Prostate gland (tissue), 2 donors: ENCODE measurements around the gene SERINC2. TPM values are rescaled to one million over a fixed set of nuclear protein-coding genes. Genes with fewer than 3 reads are reported as not detected.
"Not testable (repeated sequence)": the region's sequence is repeated elsewhere in the genome, so short reads cannot be mapped to it uniquely, and the experiment has no call there.

Experiments used
- DNase-seq: peaks from one replicate; pipeline ENCODE4 v3.0.0-alpha.2; 2019; ENCODE audit warnings: low spot score
- H3K27ac ChIP-seq, 2 donors: fragments of 200-600 bp; sonication (generic); 2 replicates each; pipeline ENCODE4 v1.5.1; 2017 to 2019
- H3K27me3 ChIP-seq: fragments of 200-600 bp; sonication (generic); replicated peaks from 2 replicates; pipeline ENCODE4 v1.5.1; 2019; ENCODE audit not compliant: insufficient read depth
- H3K36me3 ChIP-seq, 2 donors: fragments of 200-600 bp; sonication (generic); 1 replicate in 1 of 2; 2 replicates in 1 of 2; pipeline versions ENCODE4 v1.5.1 to v1.8.1; 2017 to 2019
- H3K4me1 ChIP-seq: fragments of 200-600 bp; sonication (generic); replicated peaks from 2 replicates; pipeline ENCODE4 v1.5.1; 2019
- H3K4me3 ChIP-seq, 2 donors: fragments of 200-600 bp; sonication (generic); 2 replicates each; pipeline ENCODE4 v1.5.1; 2017 to 2019
- H3K9me3 ChIP-seq: fragments of 200-600 bp; sonication (generic); 2 replicates; pipeline ENCODE4 v1.5.1; 2017
- POLR2A ChIP-seq: fragments of 450-650 bp; IDR thresholded peaks from one replicate; pipeline ENCODE4 v1.6.1; 2016; ENCODE audit warnings: antibody characterized with exemption, mild to moderate bottlenecking
- POLR2AphosphoS5 ChIP-seq: sonication (generic); formaldehyde crosslinking; IDR thresholded peaks from one replicate; pipeline ENCODE4 v1.6.1; 2017; ENCODE audit warnings: antibody characterized with exemption
- WGBS: methylation state at CpG from one replicate; pipeline ENCODE4 v1.1.5; 2018; 5-methylcytosine and 5-hydroxymethylcytosine counted together
- intact Hi-C: fragments of 100-400 bp; cut with DNase I; formaldehyde crosslinking; loops from one replicate; pipeline ENCODE4 v1.14.2; 2022
- total RNA-seq, 2 donors: library from RNA; depleted of rRNA; stranded (reverse); fragments of >200 nt; gene quantifications; one replicate each; pipeline ENCODE4 v1.1.0, GENCODE V29; 2016
- TF ChIP-seq, protein P1 (sequence below), 4 experiments: fragments of 200-600 bp in 2 of 4; fragments of 450-650 bp in 2 of 4; sonication (generic) in 2 of 4; IDR thresholded peaks; 1 replicate in 3 of 4; 2 replicates in 1 of 4; pipeline ENCODE4 v1.5.1; 2016 to 2019; ENCODE audit warnings: antibody characterized with exemption in 4 of 4, mild to moderate bottlenecking in 2 of 4, moderate library complexity in 2 of 4

Gene SERINC2
- total RNA-seq, 2 donors from 2014 or later = 76.1 to 110 TPM

DNA sequence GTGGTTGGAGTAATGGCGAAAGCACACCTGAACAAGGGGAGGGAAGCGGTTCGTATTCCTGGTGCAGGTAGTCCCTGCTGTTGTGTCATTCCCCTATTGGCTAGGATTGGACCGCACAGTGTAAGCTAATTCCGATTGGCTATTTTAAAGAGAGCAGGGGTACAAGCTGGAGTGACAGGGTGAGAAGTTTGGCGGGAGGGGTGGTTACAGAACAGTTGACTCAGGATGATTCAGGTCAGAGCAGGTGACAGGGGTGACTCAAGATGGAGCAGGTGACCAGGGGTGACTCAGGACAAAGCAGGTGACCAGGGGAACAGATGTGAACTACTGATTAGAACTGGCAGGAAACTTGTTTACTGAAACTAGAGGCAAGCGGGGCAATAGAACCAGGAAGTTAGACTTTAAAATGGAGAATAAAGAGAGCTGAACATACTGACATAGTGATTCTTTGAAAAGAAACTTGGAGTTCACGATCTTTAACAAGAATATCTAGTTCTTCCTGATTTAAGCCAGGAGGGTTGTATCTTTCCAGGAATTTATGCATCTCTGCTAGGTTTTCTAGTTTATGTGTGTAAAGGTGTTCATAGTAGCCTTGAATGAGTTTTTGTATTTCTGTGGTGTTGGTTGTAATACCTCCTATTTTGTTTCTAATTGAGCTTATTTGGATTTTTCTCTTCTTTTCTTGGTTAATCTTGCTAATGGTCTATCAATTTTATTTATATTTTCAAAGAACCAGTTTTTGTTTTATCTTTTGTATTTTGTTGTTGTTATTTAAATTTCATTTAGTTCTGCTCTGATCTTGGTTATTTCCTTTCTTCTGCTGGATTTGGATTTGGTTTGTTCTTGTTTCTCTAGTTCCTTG lies 58.7 kb downstream of the SERINC2 start:
- H3K4me3 ChIP-seq, H3K9me3 ChIP-seq, intact Hi-C loops, H3K4me1 ChIP-seq, H3K27me3 ChIP-seq, H3K36me3 ChIP-seq: not testable (repeated sequence)
- peak; percentile 58 for TF ChIP-seq POLR2AphosphoS5
- H3K27ac ChIP-seq = peak overlapping the region in 1 of 2 donors; percentile 19
- peak; percentile 59 for DNase-seq
- 71% methylated on average over 8 of the region's 8 CpGs for WGBS

- 92% methylated on average over 4 of the region's 4 CpGs for WGBS
- H3K4me3 ChIP-seq, H3K36me3 ChIP-seq, H3K4me1 ChIP-seq, DNase-seq, intact Hi-C loops, H3K27me3 ChIP-seq, H3K9me3 ChIP-seq: not testable (repeated sequence)
- H3K27ac ChIP-seq = peak overlapping the region in 1 of 2 donors; percentile 19
Measured at GRCh38 chr1:31472314-31472651, 59.3 kb downstream of the SERINC2 start.

DNA sequence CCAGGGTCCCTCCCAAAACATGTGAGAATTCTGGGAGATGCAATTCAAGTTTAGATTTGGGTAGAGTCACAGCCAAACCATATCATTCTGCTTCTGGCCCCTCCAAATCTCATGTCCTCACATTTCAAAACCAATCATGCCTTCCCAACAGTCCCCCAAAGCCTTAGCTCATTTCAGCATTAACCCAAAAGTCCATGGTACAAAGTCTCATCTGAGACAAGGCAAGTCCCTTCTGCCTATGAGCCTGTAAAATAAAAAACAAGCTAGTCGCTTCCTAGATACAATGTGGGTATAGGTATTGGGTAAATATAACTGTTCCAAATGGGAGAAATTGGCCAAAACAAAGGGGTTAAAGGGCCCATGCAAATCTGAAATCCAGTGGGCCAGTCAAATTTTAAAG lies 59.7 kb downstream of the SERINC2 start:
- WGBS = 100% methylated on average over 1 of the region's 1 CpG

GRCh38 chr1:31473508-31473907 lies 60.5 kb downstream of the SERINC2 start:
- H3K9me3 ChIP-seq, H3K4me3 ChIP-seq, intact Hi-C loops, DNase-seq, H3K4me1 ChIP-seq, H3K36me3 ChIP-seq, H3K27ac ChIP-seq, H3K27me3 ChIP-seq: not testable (repeated sequence)

More for the DNA sequence above, 59.7 kb downstream of the SERINC2 start:
- H3K4me1 ChIP-seq, H3K27me3 ChIP-seq, H3K36me3 ChIP-seq, intact Hi-C loops, H3K9me3 ChIP-seq, H3K4me3 ChIP-seq, H3K27ac ChIP-seq, DNase-seq: not testable (repeated sequence)

GRCh38 chr1:31474567-31474966 lies 61.6 kb downstream of the SERINC2 start:
- H3K4me1 ChIP-seq, intact Hi-C loops, H3K36me3 ChIP-seq, H3K9me3 ChIP-seq, H3K27me3 ChIP-seq, H3K27ac ChIP-seq, H3K4me3 ChIP-seq, DNase-seq: not testable (repeated sequence)
- 86% methylated on average over 7 of the region's 7 CpGs for WGBS

DNA sequence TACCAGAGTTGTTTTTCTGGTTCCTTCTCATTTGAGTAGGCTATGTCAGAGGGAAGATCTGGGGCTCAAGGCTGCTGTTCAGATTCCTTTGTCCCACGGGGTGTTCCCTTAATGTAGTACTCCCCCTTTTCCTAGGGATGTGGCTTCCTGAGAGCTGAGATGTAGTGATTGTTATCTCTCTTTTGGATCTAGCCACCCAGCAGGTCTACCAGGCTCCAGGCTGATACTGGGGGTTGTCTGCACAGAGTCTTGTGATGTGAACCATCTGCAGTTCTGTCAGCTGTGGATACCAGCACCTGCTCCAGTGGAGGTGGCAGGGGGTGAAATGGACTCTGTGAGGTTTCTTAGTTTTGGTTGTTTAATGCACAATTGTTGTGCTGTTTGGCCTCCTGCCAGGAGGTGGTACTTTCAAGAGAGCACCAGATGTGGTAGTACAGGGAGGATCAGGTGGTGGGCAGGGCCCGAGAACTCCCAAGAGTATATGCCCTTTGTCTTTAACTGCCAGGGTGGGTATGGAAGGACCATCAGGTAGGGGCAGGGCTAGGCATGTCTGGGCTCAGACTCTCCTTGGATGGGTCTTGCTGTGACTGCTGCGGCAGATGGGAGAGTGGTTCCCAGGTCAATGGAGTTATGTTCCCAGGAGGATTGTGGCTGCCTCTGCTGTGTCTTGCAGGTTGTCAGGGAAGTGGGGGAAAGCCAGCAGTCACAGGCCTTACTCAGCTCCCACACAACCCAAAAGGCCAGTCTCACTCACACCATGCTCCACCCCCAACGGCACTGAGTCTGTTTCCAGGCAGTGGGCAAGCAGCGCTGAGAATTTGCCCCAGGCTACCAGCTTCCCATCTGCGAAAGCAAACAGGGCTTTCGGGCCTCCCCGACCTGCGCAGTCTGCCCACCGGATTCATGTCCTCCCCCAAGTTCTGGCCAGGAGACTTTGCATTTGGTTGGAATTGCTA lies 64.2 kb downstream of the SERINC2 start:
- TF ChIP-seq, protein P1, sequence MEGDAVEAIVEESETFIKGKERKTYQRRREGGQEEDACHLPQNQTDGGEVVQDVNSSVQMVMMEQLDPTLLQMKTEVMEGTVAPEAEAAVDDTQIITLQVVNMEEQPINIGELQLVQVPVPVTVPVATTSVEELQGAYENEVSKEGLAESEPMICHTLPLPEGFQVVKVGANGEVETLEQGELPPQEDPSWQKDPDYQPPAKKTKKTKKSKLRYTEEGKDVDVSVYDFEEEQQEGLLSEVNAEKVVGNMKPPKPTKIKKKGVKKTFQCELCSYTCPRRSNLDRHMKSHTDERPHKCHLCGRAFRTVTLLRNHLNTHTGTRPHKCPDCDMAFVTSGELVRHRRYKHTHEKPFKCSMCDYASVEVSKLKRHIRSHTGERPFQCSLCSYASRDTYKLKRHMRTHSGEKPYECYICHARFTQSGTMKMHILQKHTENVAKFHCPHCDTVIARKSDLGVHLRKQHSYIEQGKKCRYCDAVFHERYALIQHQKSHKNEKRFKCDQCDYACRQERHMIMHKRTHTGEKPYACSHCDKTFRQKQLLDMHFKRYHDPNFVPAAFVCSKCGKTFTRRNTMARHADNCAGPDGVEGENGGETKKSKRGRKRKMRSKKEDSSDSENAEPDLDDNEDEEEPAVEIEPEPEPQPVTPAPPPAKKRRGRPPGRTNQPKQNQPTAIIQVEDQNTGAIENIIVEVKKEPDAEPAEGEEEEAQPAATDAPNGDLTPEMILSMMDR (IDR thresholded peaks at IDR 0.05) = no peak
- TF ChIP-seq POLR2A (no peak), POLR2AphosphoS5 (no peak)
- no peak overlapping the region for H3K27ac ChIP-seq
- H3K9me3 ChIP-seq = no peaks in the 10 kb centered on the region
- no peak overlapping the region for H3K4me3 ChIP-seq
- intact Hi-C loops = no loop called here
- no peaks in the 10 kb centered on the region for H3K27me3 ChIP-seq
- no peaks in the 10 kb centered on the region for H3K36me3 ChIP-seq
- WGBS = 62% methylated on average over 10 of the region's 10 CpGs
- no peaks in the 10 kb centered on the region for H3K4me1 ChIP-seq
- DNase-seq = no peak

GRCh38 chr1:31478167-31478566 lies 65.2 kb downstream of the SERINC2 start:
- DNase-seq = no peak
- Histone ChIP-seq H3K9me3 (no peaks in the 10 kb centered on the region), H3K4me3 (no peak overlapping the region), H3K27ac (no peak overlapping the region), H3K36me3 (no peaks in the 10 kb centered on the region), H3K4me1 (no peaks in the 10 kb centered on the region), H3K27me3 (no peaks in the 10 kb centered on the region)
- 94% methylated on average over 2 of the region's 2 CpGs for WGBS
- intact Hi-C loops = no loop called here
- no peak for TF ChIP-seq POLR2A
